NCI-H345 (cell line): ENCODE measurements around the gene GRPEL1.
"Not testable (repeated sequence)": the region's sequence is repeated elsewhere in the genome, so short reads cannot be mapped to it uniquely, and the experiment has no call there.

Experiments
- DNase-seq: peaks from one replicate; lab custom pipeline; 2025; lab: John Stamatoyannopoulos, UW

The GRPEL1 gene

GRCh38 chr4:7092026-7092425, 24.2 kb upstream of the GRPEL1 start:
- DNase-seq = no peak

GRCh38 chr4:7089213-7089986, 21.5 kb upstream of the GRPEL1 start:
- DNase-seq = no peak

DNA sequence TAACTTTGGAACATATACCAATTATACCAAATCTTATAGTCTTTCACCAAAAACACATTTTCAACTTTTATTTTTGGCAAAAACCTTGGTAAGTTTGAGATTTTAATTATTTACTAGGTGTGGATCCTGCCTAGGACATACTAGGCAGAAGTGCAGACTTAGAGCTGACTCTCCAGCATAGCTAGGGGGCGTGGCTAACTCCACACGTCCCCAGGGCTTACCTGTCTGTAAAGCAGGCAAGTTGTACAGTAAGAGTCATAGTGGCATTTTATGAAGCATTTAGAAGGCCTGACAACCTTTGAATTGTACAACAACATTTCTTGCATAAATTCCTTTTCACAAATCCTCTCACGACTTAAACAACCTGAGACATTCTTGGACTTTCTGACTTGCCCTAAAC, 19.2 kb upstream of the GRPEL1 start:
- DNase-seq = no peak

DNA sequence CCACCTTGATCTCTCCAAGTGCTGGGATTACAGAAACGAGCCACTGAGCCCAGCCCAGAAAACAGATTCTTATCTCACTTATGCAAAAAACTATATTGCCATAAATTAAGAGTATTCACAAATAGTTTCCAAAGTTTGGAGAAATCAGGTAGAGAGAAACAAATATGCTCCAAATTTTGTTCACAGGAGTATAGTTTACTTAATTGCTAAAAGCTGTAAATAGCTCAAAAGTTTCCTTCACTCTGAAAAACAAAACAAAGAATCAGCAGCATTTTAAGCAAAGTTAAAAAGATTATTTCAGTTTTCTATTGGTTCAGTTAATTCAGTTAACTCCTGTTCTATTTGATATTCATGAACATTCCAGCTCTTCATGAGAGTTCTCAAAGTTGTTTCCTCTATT, 18.5 kb upstream of the GRPEL1 start:
- no peak for DNase-seq

DNA sequence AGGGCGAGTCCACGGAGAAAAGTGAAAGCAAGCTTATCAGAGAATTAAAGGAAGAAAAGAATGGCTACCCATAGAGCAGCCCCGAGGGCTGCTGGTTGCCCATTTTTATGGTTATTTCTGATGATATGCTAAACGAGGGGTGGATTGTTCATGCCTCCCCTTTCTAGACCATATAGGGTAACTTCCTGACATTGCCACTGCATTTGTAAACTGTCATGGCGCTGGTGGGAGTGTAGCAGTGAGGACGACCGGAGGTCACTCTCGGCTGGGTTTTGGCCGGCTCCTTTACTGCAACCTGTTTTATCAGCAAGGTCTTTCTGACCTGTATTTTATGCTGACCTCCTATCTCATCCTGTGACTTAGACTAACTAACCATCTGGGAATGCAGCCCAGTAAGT, 16.7 kb upstream of the GRPEL1 start:
- not testable (repeated sequence) for DNase-seq

DNA sequence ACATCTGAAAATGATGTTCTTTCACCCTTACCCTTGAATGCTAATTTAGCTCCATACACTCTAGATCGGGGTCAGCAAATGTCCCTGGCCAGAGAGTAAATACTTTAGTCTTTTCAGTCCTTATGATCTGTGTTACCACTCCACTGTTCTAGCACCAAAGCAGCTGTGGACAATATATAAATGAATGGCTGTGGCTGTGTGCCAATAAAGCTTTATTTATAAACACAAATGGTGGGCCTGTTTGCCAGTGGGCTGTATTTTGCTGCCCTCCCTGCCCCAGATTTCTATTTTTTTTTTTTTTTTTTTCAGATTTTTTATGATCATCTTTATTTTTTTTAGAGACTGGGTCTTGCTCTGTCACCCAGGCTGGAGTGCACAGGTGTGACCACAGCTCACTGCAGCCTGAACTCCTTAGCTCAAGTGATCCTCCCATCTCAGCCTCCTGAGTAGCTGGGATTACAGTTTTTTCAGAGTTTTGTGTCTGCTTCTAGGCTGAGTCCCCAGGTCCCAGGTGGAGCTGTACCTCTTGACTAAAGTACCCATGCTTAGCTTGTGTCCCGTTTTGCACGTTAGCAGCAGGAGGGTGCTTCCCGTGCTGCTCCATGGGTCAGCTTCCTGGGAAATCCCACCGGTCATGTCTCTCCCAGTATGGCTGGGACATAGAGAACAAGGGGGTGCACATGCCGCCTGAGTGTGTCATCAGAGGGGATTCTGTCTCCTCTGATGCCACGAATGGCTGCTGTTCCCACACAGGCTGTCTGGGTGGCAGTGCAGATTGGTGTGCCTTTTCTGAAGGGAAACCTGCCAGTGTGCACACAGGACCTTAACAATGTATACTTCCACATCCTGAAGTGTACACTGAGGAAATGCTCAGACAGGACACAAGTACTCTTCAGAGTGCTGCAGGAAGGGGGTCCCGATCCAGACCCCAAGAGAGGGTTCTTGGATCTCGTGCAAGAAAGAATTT, 16.0 kb upstream of the GRPEL1 start:
- no peak for DNase-seq

DNA sequence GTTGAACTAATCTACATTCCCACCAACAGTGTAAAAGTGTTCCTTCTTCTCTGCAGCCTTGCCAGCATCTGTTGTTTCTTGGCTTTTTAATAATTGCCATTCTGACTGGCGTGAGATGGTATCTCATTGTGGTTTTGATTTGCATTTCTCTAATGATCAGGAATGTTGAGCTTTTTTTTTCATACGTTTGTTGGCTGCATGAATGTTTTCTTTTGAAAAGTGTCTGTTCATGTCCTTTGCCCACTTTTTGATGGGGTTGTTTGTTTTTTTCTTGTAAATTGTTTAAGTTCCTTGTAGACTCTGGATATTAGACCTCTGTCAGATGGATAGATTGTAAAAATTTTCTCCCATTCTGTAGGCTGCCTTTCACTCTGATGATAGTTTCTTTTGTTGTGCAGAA, 12.0 kb upstream of the GRPEL1 start:
- not testable (repeated sequence) for DNase-seq

DNA sequence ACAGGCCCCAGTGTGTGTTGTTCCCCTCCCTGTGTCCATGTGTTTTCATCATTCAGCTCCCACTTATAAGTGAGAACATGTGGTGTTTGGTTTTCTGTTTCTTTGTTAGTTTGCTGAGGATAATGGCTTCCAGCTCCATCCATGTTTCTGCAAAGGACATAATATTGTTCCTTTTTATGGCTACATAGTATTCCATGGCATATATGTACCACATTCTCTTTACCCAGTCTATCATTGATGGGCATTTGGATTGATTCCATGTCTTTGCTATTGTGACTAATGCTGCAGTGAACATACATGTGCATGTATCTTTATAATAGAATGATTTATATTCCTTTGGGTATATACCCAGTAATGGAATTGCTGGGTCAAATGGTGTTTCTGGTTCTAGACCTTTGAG, 11.6 kb upstream of the GRPEL1 start:
- DNase-seq = not testable (repeated sequence)

GRCh38 chr4:7078025-7078424, 10.2 kb upstream of the GRPEL1 start:
- no peak for DNase-seq

DNA sequence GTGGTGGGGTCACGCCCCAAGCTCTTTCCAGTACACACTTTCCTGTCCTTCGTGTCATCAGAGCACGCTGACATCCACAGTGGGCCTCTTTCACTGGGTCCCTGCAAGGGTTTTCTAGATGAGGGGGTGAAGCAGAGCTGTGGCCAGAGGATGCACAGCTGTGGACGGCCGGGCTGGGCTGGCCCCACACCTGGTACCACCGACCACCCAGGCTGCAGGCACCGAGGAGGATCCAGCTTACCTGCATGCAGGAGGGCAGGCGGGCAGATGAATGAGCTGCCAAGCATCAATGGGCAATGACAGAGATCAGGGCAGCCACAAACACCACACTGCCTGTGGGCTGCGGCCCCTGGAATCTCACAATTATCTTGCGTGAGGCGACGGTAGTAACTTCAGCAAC, 9.5 kb upstream of the GRPEL1 start:
- no peak for DNase-seq

DNA sequence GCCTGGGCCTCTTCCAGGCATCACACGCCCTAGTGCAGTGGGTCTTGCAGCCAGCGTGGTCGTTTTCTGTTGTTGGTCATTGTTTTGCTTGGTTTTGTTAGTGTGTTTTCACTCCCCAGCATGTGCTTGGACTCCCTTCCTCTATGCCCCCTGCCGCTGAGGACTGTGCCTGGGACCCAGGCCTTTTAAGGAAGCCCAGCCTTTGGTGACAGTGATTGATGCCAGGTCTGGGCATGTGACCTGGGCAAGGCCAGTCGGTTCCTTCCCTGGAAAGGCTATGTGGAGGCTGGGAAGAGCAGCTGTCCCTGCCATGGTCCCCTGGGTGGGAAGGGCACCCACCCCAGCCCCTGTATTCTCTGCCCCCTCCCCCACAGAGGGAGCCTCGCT, 8.8 kb upstream of the GRPEL1 start:
- no peak for DNase-seq

GRCh38 chr4:7075962-7076695, 8.3 kb upstream of the GRPEL1 start:
- no peak for DNase-seq

GRCh38 chr4:7074426-7074825, 6.6 kb upstream of the GRPEL1 start:
- no peak for DNase-seq

- DNase-seq = peak; percentile 31
Observed at GRCh38 chr4:7073526-7074390, 5.9 kb upstream of the GRPEL1 start.

GRCh38 chr4:7073059-7073458, 5.2 kb upstream of the GRPEL1 start:
- no peak for DNase-seq

DNA sequence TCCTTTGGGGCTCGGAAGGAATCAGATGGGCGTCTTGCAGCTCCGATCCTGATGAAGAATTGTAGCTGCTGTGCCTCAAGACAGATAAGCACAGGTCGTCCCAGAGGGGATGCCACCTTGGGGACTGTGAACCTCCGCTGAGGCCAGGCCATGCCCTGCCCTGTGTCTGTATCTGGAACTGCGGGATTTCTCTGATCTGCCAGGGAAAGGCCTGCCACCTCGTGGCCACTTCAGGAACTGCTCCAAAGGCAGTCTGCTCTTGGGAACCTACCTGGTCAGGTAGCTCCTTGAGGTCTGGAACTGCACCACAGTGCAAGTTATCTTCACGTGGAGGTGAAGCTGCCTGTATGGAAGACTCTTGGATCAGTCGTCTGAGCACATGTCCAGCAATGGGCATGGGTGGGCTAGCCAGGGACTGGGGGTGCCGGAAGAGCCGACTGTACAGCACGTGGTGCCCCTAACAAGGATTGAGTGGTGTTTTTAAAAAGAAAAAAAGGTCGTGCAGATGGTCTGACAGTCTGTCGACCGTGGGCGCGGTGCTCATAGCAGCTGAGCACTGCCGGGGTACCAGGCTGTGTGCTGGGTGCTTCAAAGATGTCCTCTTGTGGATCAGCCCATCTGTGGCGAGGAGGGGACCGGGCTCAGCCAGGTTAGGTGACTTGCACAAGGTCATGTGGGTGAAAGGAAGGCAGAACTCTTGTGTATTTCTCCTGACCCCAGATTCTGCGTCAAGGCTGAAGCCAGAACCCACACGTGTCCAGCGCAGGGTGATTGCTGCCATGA, 3.1 kb upstream of the GRPEL1 start:
- DNase-seq = peak; percentile 77

DNA sequence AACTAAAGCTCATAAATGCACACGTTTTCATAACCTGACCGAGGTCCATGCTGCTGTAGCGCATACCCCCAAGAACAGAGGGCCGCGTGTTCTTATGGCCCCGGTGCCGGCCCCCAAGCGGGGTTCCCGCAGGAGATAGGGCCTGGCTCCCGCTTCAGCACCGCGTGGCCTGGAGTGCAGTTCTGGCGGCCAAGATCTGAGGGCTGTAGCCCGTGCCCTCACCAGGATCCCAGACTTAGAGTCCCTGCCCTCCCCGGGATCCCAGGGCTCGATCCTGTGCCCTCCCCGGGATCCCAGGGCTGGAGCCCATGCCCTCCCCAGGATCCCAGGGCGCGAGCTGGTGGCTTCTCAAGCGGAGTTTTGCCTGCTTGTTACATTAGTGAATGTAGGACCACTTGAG, 1.0 kb upstream of the GRPEL1 start:
- DNase-seq = no peak

DNA sequence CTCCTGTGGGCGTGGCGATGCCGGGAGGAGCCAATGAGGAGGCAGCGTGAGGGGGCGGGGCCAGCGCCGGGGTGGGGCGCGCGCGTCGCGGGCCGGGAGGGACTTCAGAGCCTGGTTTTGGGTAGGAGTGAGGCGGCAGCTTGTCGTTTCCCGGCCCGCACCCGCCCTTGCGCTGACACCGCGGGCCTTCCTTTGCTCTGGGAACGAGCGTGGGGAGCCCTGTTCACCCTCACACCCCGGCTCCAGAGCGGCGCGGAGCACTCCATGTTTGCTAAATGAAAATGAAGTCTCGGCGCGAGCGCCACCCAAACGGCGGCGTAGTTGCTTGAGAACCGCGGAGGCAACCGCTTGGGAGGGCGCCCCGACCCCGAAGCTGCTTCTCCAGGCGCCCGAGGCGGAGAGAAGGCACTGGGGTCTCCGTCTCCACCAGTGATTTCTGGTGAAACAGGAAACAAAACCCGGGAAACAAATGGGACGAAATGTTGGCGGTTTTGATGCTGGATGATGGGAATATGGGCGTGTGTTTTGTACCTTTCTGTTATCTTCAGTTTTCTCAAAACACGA, 497 bp upstream of the GRPEL1 start:
- DNase-seq = no peak

GRCh38 chr4:7067126-7067451, 775 bp downstream of the GRPEL1 start:
- DNase-seq = no peak

GRCh38 chr4:7066493-7066892, 1.4 kb downstream of the GRPEL1 start:
- DNase-seq = no peak

GRCh38 chr4:7066006-7066405, 1.9 kb downstream of the GRPEL1 start:
- DNase-seq = no peak
